Mesenchymal stem cell (in vitro differentiated cells and primary cell): Measurements from ENCODE around the gene MSTN.

Experiments
- DNase-seq: peaks from one replicate; pipeline ENCODE4 v3.0.0-alpha.2; 2013
- H2AFZ ChIP-seq: one replicate; pipeline ENCODE4 v1.6.1; 2013; ENCODE audit warnings: low read depth, mild to moderate bottlenecking, control low read depth, inconsistent platforms, low read length, moderate library complexity
- H2AK5ac ChIP-seq: 2 replicates; pipeline ENCODE4 v1.6.1; 2013; ENCODE audit warnings: low read length, moderate library complexity, mild to moderate bottlenecking, inconsistent platforms; ENCODE audit not compliant: severe bottlenecking
- H2BK120ac ChIP-seq: one replicate; pipeline ENCODE4 v1.6.1; 2013; ENCODE audit warnings: low read depth, mild to moderate bottlenecking, inconsistent platforms, low read length, moderate library complexity
- H2BK12ac ChIP-seq, 2 experiments: one replicate each; pipeline ENCODE4 v1.6.1; 2013; ENCODE audit warnings: inconsistent platforms in 2 of 2, low read length in 2 of 2, mild to moderate bottlenecking in 2 of 2, moderate library complexity in 2 of 2, control low read depth in 1 of 2
- H2BK15ac ChIP-seq: one replicate; pipeline ENCODE4 v1.6.1; 2013; ENCODE audit warnings: mild to moderate bottlenecking, low read depth, inconsistent platforms; ENCODE audit not compliant: poor library complexity, severe bottlenecking
- H2BK5ac ChIP-seq: 2 replicates; pipeline ENCODE4 v1.6.1; 2013; ENCODE audit warnings: low read depth, mild to moderate bottlenecking, low read length, control low read depth, inconsistent platforms; ENCODE audit not compliant: poor library complexity, severe bottlenecking
- H3K14ac ChIP-seq, 2 experiments: one replicate each; pipeline ENCODE4 v1.6.1; 2013; ENCODE audit warnings: inconsistent platforms in 2 of 2, low read length in 2 of 2, control low read depth in 1 of 2, mild to moderate bottlenecking in 1 of 2, moderate library complexity in 1 of 2
- H3K18ac ChIP-seq, 2 experiments: one replicate each; pipeline ENCODE4 v1.6.1; 2013; ENCODE audit warnings: inconsistent platforms in 2 of 2, low read length in 2 of 2, control low read depth in 1 of 2, low read depth in 1 of 2, mild to moderate bottlenecking in 1 of 2
- H3K23ac ChIP-seq, 2 experiments: one replicate each; pipeline ENCODE4 v1.6.1; 2013; ENCODE audit warnings: inconsistent platforms in 2 of 2, low read length in 2 of 2, mild to moderate bottlenecking in 2 of 2, moderate library complexity in 2 of 2, control low read depth in 1 of 2
- H3K27ac ChIP-seq: 2 replicates; pipeline ENCODE4 v1.5.1; 2013; ENCODE audit warnings: mild to moderate bottlenecking, moderate library complexity, low read length, control low read depth, inconsistent platforms; ENCODE audit not compliant: poor library complexity, severe bottlenecking
- H3K27me3 ChIP-seq, 2 experiments: 2 replicates each; pipeline versions ENCODE4 v1.6.1 to v1.7.0; 2013; ENCODE audit warnings: low read length in 2 of 2, mild to moderate bottlenecking in 2 of 2, moderate library complexity in 2 of 2, control low read depth in 1 of 2, inconsistent platforms in 1 of 2; ENCODE audit not compliant: control insufficient read depth in 1 of 2, insufficient read depth in 1 of 2
- H3K36me3 ChIP-seq, 2 experiments: 2 replicates each; pipeline versions ENCODE4 v1.6.1 to v1.7.0; 2013; ENCODE audit warnings: low read length in 2 of 2, control low read depth in 1 of 2, inconsistent platforms in 1 of 2, low read depth in 1 of 2, mild to moderate bottlenecking in 1 of 2; ENCODE audit not compliant: insufficient read depth in 2 of 2, control insufficient read depth in 1 of 2
- H3K4ac ChIP-seq, 2 experiments: one replicate each; pipeline ENCODE4 v1.6.1; 2013; ENCODE audit warnings: inconsistent platforms in 2 of 2, low read length in 2 of 2, mild to moderate bottlenecking in 2 of 2, moderate library complexity in 2 of 2, control low read depth in 1 of 2, low read depth in 1 of 2
- H3K4me1 ChIP-seq: 2 replicates; pipeline ENCODE4 v1.6.1; 2013; ENCODE audit warnings: low read depth, low read length, control low read depth; ENCODE audit not compliant: control insufficient read depth, insufficient read depth
- H3K4me2 ChIP-seq: 2 replicates; pipeline ENCODE4 v1.6.1; 2013; ENCODE audit warnings: low read length, mild to moderate bottlenecking, inconsistent platforms; ENCODE audit not compliant: poor library complexity, severe bottlenecking
- H3K4me3 ChIP-seq, 2 experiments: 2 replicates each; pipeline versions ENCODE4 v1.5.1 to v1.7.0; 2013; ENCODE audit warnings: low read length in 2 of 2, mild to moderate bottlenecking in 2 of 2, control low read depth in 1 of 2, low read depth in 1 of 2; ENCODE audit not compliant: insufficient read depth in 1 of 2
- H3K79me1 ChIP-seq: replicated peaks from 2 replicates; pipeline ENCODE4 v1.6.1; 2013; ENCODE audit warnings: mild to moderate bottlenecking, control low read depth, low read length, inconsistent platforms; ENCODE audit not compliant: poor library complexity, severe bottlenecking
- H3K9ac ChIP-seq: 2 replicates; pipeline ENCODE4 v1.7.0; 2013; ENCODE audit warnings: mild to moderate bottlenecking, low read length, moderate library complexity
- H3K9me3 ChIP-seq: 2 replicates; pipeline ENCODE4 v1.7.0; 2013; ENCODE audit warnings: mild to moderate bottlenecking, low read length; ENCODE audit not compliant: control insufficient read depth
- H4K8ac ChIP-seq: one replicate; pipeline ENCODE4 v1.6.1; 2013; ENCODE audit warnings: inconsistent platforms, mild to moderate bottlenecking, low read length, moderate library complexity
- H4K91ac ChIP-seq: one replicate; pipeline ENCODE4 v1.6.1; 2013; ENCODE audit warnings: mild to moderate bottlenecking, low read length, inconsistent platforms
- whole genome bisulfite sequencing: methylation state at CpG from one replicate; pipeline ENCODE4 v1.1.7; 2013; ENCODE audit warnings: mixed read lengths; 5-methylcytosine and 5-hydroxymethylcytosine counted together

Gene MSTN

GRCh38 chr2:190082118-190082517 lies 19.6 kb upstream of the MSTN start:
- no peak overlapping the region for H3K14ac ChIP-seq
- H3K36me3 ChIP-seq = no peaks in the 10 kb centered on the region
- H2AK5ac ChIP-seq = no peak overlapping the region
- H3K18ac ChIP-seq = no peak overlapping the region
- H3K27ac ChIP-seq = no peak overlapping the region
- H2BK12ac ChIP-seq = no peak overlapping the region
- no peak overlapping the region for H4K91ac ChIP-seq
- no peak overlapping the region for H3K4me2 ChIP-seq
- 100% methylated on average over 1 of the region's 1 CpG for WGBS
- no peak overlapping the region for H3K4me3 ChIP-seq
- no peak for DNase-seq
- no peaks in the 10 kb centered on the region for H3K79me1 ChIP-seq
- no peak overlapping the region for H3K9ac ChIP-seq
- no peak overlapping the region for H3K23ac ChIP-seq
- H3K4ac ChIP-seq = no peak overlapping the region
- no peaks in the 10 kb centered on the region for H3K27me3 ChIP-seq
- H2AFZ ChIP-seq = no peak overlapping the region
- no peak overlapping the region for H2BK15ac ChIP-seq
- H4K8ac ChIP-seq = no peak overlapping the region
- no peak overlapping the region for H2BK120ac ChIP-seq
- no peaks in the 10 kb centered on the region for H3K4me1 ChIP-seq
- H3K9me3 ChIP-seq = peaks cover 4% of the 10 kb centered on the region
- H2BK5ac ChIP-seq = no peak overlapping the region

- Histone ChIP-seq H2BK120ac (no peak overlapping the region), H2BK15ac (no peak overlapping the region), H3K27me3 (no peaks in the 10 kb centered on the region), H4K91ac (no peak overlapping the region), H3K14ac (no peak overlapping the region), H3K4me1 (no peaks in the 10 kb centered on the region), H4K8ac (no peak overlapping the region), H3K4me2 (no peak overlapping the region), H3K4me3 (no peak overlapping the region), H3K23ac (no peak overlapping the region), H2AFZ (no peak overlapping the region), H2AK5ac (no peak overlapping the region), H3K4ac (no peak overlapping the region), H3K9me3 (peaks cover 4% of the 10 kb centered on the region), H3K9ac (no peak overlapping the region), H2BK5ac (no peak overlapping the region), H3K36me3 (no peaks in the 10 kb centered on the region), H2BK12ac (no peak overlapping the region), H3K79me1 (no peaks in the 10 kb centered on the region), H3K18ac (no peak overlapping the region), H3K27ac (no peak overlapping the region)
- no peak for DNase-seq
Observed at GRCh38 chr2:190080527-190081049, 18.1 kb upstream of the MSTN start.

- Histone ChIP-seq H2BK12ac (no peak overlapping the region), H4K8ac (no peak overlapping the region), H3K36me3 (no peaks in the 10 kb centered on the region), H3K18ac (no peak overlapping the region), H2BK5ac (no peak overlapping the region), H3K4ac (no peak overlapping the region), H3K9ac (no peak overlapping the region), H3K4me2 (no peak overlapping the region), H2AK5ac (no peak overlapping the region), H2BK120ac (no peak overlapping the region), H3K23ac (no peak overlapping the region), H3K14ac (no peak overlapping the region), H3K27me3 (no peaks in the 10 kb centered on the region), H2BK15ac (no peak overlapping the region), H3K27ac (no peak overlapping the region), H3K9me3 (peaks cover 4% of the 10 kb centered on the region), H3K79me1 (no peaks in the 10 kb centered on the region), H2AFZ (no peak overlapping the region), H3K4me3 (no peak overlapping the region), H3K4me1 (no peaks in the 10 kb centered on the region), H4K91ac (no peak overlapping the region)
- DNase-seq = no peak
- WGBS = 100% methylated on average over 2 of the region's 2 CpGs
Observed at GRCh38 chr2:190079160-190079559, 16.6 kb upstream of the MSTN start.

GRCh38 chr2:190075623-190076022 lies 13.1 kb upstream of the MSTN start:
- Histone ChIP-seq H3K36me3 (no peaks in the 10 kb centered on the region), H4K8ac (no peak overlapping the region), H3K4me1 (no peaks in the 10 kb centered on the region), H4K91ac (no peak overlapping the region), H3K27ac (no peak overlapping the region), H3K9me3 (peaks cover 4% of the 10 kb centered on the region), H3K18ac (no peak overlapping the region), H3K79me1 (no peaks in the 10 kb centered on the region), H2BK120ac (no peak overlapping the region), H2AFZ (no peak overlapping the region), H2BK15ac (no peak overlapping the region), H3K4me2 (no peak overlapping the region), H2AK5ac (no peak overlapping the region), H3K27me3 (no peaks in the 10 kb centered on the region), H3K9ac (no peak overlapping the region), H3K4me3 (no peak overlapping the region), H3K4ac (no peak overlapping the region), H2BK5ac (no peak overlapping the region), H3K23ac (no peak overlapping the region), H2BK12ac (no peak overlapping the region), H3K14ac (no peak overlapping the region)
- DNase-seq = no peak
